WI38 (cell line): ENCODE measurements around the gene TALDO1.

Source experiments
- H3K4me3 ChIP-seq: 2 replicates; pipeline ENCODE4 v1.5.1; 2011; ENCODE audit warnings: low read depth, mild to moderate bottlenecking, control low read depth, low read length
- CTCF ChIP-seq: IDR thresholded peaks from 2 replicates; pipeline ENCODE4 v1.5.1; 2012; ENCODE audit warnings: low read depth, mild to moderate bottlenecking, control low read depth, low read length

The TALDO1 gene

GRCh38 chr11:702462-703461, 44.5 kb upstream of the TALDO1 start:
- TF ChIP-seq CTCF = no peak
- no peak overlapping the region for H3K4me3 ChIP-seq

- no peak for TF ChIP-seq CTCF
- no peak overlapping the region for H3K4me3 ChIP-seq
Observed at GRCh38 chr11:703506-703905, 43.8 kb upstream of the TALDO1 start.

- TF ChIP-seq CTCF = no peak
Observed at GRCh38 chr11:704228-704674, 43.0 kb upstream of the TALDO1 start.

GRCh38 chr11:704781-705645, 42.3 kb upstream of the TALDO1 start:
- peak overlapping the region; percentile 72 for H3K4me3 ChIP-seq
- TF ChIP-seq CTCF = no peak

More at GRCh38 chr11:704228-704674, 43.0 kb upstream of the TALDO1 start:
- no peak overlapping the region for H3K4me3 ChIP-seq

GRCh38 chr11:705646-706438, 41.4 kb upstream of the TALDO1 start, which contains the start of gene EPS8L2:
Gene EPS8L2 (plus strand): TSS chr11:706231. CDS start chr11:709408, 3,177 bp downstream.
- peak within 1 kb of the TSS; percentile 72 for H3K4me3 ChIP-seq
- no peak for TF ChIP-seq CTCF

- H3K4me3 ChIP-seq = peak overlapping the region; percentile 72
Observed at GRCh38 chr11:706439-706956, 40.8 kb upstream of the TALDO1 start.

More at GRCh38 chr11:706439-706956, 40.8 kb upstream of the TALDO1 start:
- no peak for TF ChIP-seq CTCF
